HG02610 (cell line): Measurements from ENCODE around the gene ORC6.

Source experiments
- ATAC-seq: cut with Tn5 transposase; IDR thresholded peaks from one replicate; pipeline ENCODE4 v1.9.1; 2021; ENCODE audit warnings: mild to moderate bottlenecking, moderate library complexity; ENCODE audit not compliant: unreplicated experiment

ORC6 gene

DNA sequence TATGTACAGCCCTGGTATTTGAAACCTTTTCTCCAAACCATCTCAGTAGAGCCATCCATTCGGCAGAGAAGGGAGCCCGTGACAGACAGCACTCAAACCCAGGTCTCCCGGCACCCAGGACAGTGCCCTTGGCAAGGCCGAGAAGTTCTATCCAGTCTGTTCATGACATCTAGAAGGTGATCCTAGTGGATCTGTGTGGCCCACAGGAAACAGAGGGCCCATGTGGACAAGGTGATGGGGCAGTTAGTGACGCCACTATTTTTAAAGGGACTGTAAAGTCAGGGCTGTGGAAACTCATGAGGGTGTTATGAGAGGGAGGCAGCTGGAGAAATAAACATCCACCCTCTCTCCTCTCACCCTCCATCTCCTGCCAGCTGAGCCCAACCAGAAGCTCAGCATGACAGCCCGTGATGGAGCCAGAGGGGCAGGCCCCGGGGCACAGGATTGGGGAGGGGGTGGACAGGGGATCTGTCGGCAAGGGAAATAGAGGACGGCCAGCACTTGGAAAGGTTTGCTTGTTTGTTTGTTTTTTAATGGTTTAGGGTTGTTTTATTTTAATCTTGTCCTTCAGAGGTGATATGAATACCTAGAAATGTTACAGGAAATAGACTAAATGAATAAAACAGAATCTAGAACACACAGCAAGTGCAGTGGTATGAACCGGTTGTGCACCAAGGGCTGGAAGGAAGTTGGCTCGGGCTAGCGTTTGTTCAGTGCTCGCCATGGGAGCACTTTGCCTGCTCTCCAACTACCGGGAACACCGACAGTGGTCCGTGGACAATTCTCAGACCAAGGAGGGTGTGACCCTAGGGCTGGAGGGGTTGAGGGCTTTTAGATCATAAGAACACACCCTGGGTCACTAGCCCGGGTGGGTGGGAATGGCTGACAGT is 41.6 kb downstream of the ORC6 start:
- no peak for ATAC-seq

DNA sequence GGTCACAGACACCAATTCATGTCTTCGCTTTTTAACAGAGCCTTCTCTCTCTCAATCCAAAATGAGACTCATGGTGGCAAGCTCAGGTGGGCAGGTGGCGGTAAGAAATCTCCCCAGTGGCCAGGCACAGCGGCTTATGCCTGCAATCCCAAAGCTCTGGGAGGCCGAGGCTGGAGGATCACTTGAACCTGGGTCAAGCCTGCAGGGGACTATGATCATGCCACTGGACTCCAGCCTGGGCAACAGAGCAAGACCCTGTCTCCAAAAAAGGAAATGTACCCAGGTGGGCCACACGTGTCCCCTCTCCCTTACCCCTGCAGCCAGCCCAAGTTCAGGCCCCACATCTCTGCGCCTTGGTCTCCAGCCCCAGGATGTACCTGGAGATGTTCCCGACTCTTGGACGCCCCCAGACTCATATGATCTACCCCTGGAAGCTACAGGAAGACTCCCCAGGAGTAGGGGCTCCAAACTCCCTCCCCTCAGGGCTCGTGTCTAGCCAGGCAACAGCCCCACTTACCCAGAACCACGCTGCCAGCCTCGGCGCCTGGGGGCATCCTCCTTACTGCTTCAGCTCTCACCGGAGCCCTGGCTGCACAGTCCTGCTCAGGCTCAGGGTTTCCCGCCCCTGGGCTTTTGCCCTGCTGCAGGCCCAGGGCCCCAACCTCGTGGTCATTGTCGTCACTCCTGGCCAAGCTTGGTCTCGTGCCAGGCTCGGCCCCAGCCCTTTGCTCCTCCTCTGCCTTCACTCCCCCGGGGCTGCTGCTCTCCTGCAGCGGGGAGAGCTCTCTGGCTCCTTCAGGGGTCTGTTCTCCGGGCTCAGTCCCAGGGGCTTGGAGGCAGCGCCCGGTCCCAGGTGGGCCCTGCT is 42.5 kb downstream of the ORC6 start:
- no peak for ATAC-seq

DNA sequence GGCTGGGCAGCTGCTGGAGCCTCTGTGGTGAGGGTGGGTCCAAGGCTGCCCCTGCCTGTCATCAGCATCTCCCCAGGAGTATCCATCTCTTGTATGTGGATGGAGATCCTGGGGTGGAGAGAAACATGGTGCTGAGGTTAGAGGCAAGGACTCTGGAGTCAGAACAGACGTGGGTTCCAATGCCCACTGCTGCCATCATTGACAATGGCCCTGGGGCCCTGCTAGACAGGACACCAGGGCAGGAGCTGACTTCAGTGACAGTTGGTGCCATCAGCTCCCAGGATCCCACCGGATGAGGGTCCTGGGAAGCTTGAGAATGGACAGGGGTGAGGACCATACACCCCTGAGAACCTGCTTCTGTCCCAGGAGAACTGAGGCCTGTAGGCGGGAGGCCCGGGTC is 43.1 kb downstream of the ORC6 start:
- no peak for ATAC-seq

DNA sequence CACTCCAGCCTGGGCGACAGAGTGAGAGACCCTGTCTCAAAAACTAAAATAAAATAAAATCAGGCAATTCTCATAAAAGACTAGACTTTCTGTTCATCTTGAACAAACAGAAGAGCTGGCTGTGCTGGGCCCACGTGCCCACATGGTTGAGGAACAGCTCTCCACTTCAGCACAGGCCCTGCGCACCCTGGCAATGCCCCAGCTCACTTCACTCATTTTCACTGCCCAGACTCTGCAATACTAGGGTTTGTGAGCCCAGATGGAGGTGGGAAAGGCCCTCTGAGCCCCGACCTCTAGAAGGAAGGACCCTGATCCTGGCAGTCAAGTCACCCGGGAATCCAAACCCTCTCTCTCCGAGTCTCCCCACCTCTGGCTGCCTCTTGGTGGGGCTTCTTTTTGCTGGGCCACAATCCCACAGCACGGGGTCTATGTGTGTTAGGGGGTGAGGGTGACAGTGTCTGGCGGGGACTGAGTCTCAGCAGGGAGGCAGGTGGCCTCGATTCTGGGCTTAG is 43.9 kb downstream of the ORC6 start:
- no peak for ATAC-seq

DNA sequence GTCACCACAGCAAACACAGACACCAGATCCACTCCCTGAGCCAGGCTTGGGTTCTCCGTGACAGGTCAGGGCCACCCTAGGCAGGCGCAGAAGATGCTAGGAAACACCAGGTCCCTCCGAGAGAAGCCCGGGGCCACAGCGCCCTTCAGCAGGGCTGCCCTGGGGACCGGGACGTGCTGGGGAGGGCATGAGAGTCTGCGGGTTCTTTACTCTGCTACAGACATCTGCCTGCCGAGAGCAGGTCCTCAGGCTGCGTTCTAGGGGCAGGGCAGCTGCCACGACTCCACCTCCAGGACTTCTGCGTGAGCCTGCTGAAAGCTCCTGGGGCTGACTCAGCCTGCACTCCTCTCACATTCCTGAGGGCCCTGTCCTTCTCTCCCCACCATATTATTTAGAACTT is 47.2 kb downstream of the ORC6 start:
- ATAC-seq = no peak

DNA sequence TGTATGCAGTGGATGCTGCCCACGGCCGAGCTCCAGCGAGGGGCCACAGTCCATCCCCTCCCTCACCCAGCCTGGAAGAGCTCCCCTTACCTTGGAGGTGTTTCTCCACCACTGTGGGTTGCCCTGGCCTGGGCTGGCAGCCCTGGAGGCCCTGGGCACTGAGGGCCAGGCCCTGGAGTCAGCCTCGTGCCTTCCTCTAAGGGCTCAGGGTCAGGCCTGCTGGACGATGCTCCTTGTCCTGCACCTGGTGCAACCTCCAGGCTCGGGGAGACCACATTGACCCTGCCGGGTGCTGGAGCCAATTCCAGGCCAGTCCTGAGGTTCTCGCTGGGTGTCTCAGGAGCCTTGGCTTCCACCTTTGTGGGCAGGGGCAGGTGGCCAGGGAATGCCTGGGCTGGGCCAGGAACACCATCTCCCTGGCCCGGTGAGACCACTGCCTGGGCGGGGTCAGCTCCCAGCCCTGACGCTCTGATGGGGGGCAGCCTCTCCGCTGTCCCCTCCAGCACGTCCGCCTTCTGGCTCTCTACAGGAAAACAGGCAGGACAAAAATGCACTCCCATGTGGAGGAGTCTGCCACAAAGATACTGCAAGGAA is 48.3 kb downstream of the ORC6 start:
- no peak for ATAC-seq

DNA sequence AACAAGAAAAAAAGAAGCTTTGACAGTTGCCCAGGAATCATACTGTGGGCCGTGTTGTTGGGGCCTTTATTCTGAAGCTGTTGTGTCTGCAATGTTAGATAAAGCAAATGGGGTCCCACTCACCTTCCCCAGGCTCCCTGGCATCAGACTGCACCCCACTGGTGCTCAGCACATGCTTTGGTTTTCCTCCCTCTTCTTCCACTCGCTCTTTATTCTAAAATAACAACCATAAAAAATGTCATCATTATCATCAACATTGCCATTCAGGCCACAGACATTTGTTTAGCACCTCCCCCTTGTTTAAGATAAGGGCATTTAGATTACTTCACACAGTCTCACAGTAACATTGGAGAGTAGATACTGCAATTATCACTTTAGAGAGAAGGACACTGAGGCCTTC is 50.5 kb downstream of the ORC6 start:
- no peak for ATAC-seq

DNA sequence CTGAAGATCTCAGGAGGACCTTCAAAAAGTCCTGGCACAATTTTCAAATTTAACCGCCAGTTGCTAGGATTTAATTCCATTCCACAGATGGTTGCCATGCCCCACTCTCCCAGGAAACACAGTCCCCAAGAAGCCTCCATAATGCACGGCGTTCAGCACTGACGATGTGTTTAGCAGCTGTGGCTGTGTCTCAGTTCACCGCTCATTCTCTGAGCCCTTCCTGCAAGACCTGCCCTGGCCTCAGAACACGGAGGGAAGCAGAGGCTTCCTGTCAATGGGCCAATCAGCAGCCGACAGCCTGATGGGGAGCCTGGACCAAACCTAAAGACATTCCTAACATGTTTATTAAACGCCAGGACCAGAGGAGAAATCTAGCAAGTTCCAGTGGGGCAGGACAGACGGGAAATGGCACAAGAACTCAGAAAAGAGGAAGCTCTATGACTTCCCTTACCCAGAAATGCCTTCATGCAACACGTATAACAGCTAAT is 53.8 kb downstream of the ORC6 start:
- ATAC-seq = no peak

DNA sequence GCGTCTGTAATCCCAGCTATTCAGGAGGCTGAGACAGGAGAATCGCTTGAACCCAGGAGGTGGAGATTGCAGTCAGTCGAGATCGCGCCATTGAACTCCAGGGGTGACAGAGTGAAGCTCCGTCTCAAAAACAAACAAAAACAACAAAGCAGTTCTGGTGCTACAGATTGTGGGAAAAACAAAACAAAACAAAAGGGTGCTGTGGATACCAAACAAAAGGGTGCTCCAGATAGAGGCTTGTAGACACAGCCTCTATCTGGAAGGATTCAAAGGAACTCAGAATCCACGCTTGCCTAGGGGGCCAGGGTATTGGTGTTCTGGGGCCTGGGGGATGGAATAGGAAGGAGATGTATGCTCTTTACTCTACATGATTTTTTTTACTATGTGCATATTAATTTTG is 56.2 kb downstream of the ORC6 start:
- no peak for ATAC-seq

DNA sequence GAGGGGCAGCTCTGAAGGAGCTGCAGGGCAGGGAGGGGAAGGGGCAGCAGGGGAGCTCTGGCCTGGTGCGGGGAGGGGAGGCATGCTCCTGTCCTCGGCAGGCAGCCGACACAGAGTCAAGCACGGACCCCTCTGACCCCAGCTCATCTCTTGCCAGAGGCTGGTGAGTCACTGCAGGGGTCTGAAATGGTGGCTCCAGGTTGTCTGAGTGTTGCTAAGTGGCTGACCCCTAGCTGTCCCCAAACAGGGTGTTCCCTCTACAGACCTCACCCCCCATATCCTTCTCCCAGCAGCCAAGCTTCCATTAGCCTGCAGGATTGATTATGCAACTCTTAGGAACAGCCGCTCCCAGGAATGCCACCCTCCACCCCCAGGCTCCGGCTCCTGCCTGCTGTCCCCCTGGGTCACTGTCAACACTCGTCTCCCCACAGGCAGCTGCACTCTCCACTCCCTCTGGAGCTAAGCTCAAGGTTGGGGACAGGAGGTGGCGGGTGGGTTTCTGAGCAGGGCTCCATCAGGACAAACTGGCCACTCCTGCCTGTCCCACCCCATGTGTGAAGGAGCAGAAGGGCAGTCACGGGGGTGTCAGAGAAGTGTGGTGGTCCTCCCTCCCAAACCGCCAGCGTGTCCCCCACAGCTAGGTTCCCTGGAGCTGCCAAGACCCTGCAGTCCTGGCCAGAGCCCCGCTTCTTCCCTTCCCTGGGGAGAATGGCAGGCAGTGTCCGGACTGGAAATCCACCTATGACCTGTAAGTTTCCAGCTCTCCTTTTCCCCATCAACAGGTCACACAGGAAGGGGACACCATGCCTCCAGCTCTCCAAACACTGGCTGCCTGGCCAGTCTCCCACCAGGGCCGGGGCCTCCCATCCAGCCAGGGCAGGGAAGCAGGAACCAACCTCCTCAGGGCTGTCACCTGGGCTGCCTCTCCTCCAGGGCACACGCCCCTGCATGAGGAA is 57.6 kb downstream of the ORC6 start:
- no peak for ATAC-seq
